ENCODE results near the gene GLYR1. TPM values are rescaled to one million over a fixed set of nuclear protein-coding genes. Genes with fewer than 3 reads are reported as not detected.

GLYR1 gene
- polyA plus RNA-seq, 1 donor from 2014 or later: 78.6 TPM

DNA sequence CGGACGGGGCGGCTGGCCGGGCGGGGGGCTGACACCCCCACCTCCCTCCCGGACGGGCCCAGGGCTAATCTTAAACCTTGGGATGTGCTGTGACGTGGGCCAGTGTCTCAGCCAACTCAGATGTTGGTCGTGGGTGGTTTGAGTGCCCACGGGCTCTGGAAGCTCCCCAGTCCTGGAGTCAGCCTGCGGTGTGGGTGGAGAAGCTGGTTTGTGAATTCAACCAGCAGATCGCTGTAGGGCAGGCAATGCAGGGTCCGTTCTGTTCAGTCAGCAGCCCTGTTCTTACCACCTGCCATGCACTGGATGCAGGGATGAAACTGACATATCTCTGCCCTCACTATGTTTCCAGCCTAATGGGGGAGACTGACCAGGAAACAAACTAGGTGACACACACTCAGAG lies 72.1 kb downstream of the GLYR1 start:
- H3K36me3 ChIP-seq (ENCODE audit: insufficient read depth, low read length): no peaks in the 10 kb centered on the region
- H3K4me2 ChIP-seq (ENCODE audit: low read length): no peak overlapping the region
- no peaks in the 10 kb centered on the region for H3K27me3 ChIP-seq (ENCODE audit: insufficient read depth, low read depth, low read length)
- no peak for TF ChIP-seq TAF1 (IDR thresholded peaks at IDR 0.05; ENCODE audit: low read depth)
- TF ChIP-seq SMC3 (conservative IDR thresholded peaks at IDR 0.05; ENCODE audit: poor library complexity): no peak
- TF ChIP-seq, protein P1, sequence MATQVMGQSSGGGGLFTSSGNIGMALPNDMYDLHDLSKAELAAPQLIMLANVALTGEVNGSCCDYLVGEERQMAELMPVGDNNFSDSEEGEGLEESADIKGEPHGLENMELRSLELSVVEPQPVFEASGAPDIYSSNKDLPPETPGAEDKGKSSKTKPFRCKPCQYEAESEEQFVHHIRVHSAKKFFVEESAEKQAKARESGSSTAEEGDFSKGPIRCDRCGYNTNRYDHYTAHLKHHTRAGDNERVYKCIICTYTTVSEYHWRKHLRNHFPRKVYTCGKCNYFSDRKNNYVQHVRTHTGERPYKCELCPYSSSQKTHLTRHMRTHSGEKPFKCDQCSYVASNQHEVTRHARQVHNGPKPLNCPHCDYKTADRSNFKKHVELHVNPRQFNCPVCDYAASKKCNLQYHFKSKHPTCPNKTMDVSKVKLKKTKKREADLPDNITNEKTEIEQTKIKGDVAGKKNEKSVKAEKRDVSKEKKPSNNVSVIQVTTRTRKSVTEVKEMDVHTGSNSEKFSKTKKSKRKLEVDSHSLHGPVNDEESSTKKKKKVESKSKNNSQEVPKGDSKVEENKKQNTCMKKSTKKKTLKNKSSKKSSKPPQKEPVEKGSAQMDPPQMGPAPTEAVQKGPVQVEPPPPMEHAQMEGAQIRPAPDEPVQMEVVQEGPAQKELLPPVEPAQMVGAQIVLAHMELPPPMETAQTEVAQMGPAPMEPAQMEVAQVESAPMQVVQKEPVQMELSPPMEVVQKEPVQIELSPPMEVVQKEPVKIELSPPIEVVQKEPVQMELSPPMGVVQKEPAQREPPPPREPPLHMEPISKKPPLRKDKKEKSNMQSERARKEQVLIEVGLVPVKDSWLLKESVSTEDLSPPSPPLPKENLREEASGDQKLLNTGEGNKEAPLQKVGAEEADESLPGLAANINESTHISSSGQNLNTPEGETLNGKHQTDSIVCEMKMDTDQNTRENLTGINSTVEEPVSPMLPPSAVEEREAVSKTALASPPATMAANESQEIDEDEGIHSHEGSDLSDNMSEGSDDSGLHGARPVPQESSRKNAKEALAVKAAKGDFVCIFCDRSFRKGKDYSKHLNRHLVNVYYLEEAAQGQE (IDR thresholded peaks at IDR 0.05; ENCODE audit: borderline replicate concordance): no peak
- TF ChIP-seq, protein P2, sequence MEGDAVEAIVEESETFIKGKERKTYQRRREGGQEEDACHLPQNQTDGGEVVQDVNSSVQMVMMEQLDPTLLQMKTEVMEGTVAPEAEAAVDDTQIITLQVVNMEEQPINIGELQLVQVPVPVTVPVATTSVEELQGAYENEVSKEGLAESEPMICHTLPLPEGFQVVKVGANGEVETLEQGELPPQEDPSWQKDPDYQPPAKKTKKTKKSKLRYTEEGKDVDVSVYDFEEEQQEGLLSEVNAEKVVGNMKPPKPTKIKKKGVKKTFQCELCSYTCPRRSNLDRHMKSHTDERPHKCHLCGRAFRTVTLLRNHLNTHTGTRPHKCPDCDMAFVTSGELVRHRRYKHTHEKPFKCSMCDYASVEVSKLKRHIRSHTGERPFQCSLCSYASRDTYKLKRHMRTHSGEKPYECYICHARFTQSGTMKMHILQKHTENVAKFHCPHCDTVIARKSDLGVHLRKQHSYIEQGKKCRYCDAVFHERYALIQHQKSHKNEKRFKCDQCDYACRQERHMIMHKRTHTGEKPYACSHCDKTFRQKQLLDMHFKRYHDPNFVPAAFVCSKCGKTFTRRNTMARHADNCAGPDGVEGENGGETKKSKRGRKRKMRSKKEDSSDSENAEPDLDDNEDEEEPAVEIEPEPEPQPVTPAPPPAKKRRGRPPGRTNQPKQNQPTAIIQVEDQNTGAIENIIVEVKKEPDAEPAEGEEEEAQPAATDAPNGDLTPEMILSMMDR (IDR thresholded peaks at IDR 0.05; ENCODE audit: poor library complexity, severe bottlenecking): no peak
- no peak for TF ChIP-seq EZH2 (IDR thresholded peaks at IDR 0.05; ENCODE audit: borderline replicate concordance, insufficient read depth, low read length, poor library complexity, severe bottlenecking)
- no peak for TF ChIP-seq EP300 (conservative IDR thresholded peaks at IDR 0.05; ENCODE audit: poor library complexity, severe bottlenecking)
- TF ChIP-seq RAD21 (conservative IDR thresholded peaks at IDR 0.05): no peak
- no peak for TF ChIP-seq MXI1 (conservative IDR thresholded peaks at IDR 0.05; ENCODE audit: poor library complexity, severe bottlenecking)
- TF ChIP-seq POLR2AphosphoS5 (IDR thresholded peaks at IDR 0.05): no peak
- no peak overlapping the region for H2AFZ ChIP-seq (ENCODE audit: low read depth, low read length)
- no peaks in the 10 kb centered on the region for H3K9me3 ChIP-seq (ENCODE audit: low read length)
- H3K9ac ChIP-seq (ENCODE audit: low read length): no peak overlapping the region
- no peak overlapping the region for H3K27ac ChIP-seq (ENCODE audit: low read length)
- H4K20me1 ChIP-seq (ENCODE audit: insufficient read depth): no peaks in the 10 kb centered on the region
- H3F3A ChIP-seq (ENCODE audit: insufficient read depth, low read length, poor library complexity, severe bottlenecking): no peaks in the 10 kb centered on the region
- H3K9me2 ChIP-seq (ENCODE audit: insufficient read depth, low read length): no peaks in the 10 kb centered on the region
- H3K79me2 ChIP-seq (replicated peaks; ENCODE audit: insufficient read depth, low read length): no peaks in the 10 kb centered on the region
- H3K4me3 ChIP-seq (ENCODE audit: low read length): no peak overlapping the region

DNA sequence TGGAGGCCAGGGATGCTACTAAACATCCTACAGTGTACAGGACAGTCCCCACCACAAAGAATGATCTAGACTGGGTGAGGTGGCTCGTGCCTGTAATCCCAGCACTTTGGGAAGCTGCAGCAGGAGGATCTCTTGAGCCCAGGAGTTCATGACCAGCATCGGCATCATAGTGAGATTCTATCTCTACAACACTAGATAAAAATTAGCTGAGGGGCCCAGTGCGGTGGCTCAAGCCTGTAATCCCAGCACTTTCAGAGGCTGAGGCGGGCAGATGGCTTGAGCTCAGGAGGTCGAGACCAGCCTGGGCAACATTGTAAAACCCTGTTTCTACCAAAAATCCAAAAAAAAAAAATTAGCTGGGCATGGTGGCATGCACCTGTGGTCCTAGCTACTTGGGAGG lies 74.7 kb downstream of the GLYR1 start:
- H4K20me1 ChIP-seq (ENCODE audit: insufficient read depth): no peaks in the 10 kb centered on the region
- no peak overlapping the region for H2AFZ ChIP-seq (ENCODE audit: low read depth, low read length)
- H3K4me3 ChIP-seq (ENCODE audit: low read length): no peak overlapping the region
- H3K27ac ChIP-seq (ENCODE audit: low read length): no peak overlapping the region
- no peaks in the 10 kb centered on the region for H3K79me2 ChIP-seq (replicated peaks; ENCODE audit: insufficient read depth, low read length)
- TF ChIP-seq EP300 (conservative IDR thresholded peaks at IDR 0.05; ENCODE audit: poor library complexity, severe bottlenecking): no peak
- no peak for TF ChIP-seq POLR2AphosphoS5 (IDR thresholded peaks at IDR 0.05)
- no peaks in the 10 kb centered on the region for H3K36me3 ChIP-seq (ENCODE audit: insufficient read depth, low read length)
- no peaks in the 10 kb centered on the region for H3K9me3 ChIP-seq (ENCODE audit: low read length)
- no peaks in the 10 kb centered on the region for H3F3A ChIP-seq (ENCODE audit: insufficient read depth, low read length, poor library complexity, severe bottlenecking)
- no peaks in the 10 kb centered on the region for H3K9me2 ChIP-seq (ENCODE audit: insufficient read depth, low read length)
- H3K27me3 ChIP-seq (ENCODE audit: insufficient read depth, low read depth, low read length): no peaks in the 10 kb centered on the region
- H3K9ac ChIP-seq (ENCODE audit: low read length): no peak overlapping the region
- no peak overlapping the region for H3K4me2 ChIP-seq (ENCODE audit: low read length)

DNA sequence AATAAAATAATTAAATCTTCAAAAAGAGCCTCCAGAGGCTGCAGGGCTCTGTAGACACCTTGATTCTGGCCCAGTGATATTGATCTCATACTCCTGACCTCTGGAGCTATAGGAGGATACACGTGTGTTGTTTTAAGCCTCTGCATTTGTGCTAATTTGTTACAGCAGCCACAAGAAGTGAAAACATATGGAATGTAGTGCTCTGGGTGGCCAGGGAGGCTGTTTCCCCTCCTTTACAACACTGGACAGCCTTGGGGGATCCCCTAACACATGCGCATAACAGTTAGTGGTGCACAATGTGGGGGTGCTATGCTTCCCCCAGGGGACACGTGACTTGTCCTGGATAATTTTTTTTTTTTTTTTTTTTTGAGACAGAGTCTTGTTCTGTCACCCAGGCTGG lies 75.4 kb downstream of the GLYR1 start:
- Histone ChIP-seq H3F3A (ENCODE audit: insufficient read depth, low read length, poor library complexity, severe bottlenecking) (no peaks in the 10 kb centered on the region), H3K4me2 (ENCODE audit: low read length) (no peak overlapping the region), H4K20me1 (ENCODE audit: insufficient read depth) (no peaks in the 10 kb centered on the region), H3K27me3 (ENCODE audit: insufficient read depth, low read depth, low read length) (no peaks in the 10 kb centered on the region), H3K9me3 (ENCODE audit: low read length) (no peaks in the 10 kb centered on the region), H3K27ac (ENCODE audit: low read length) (no peak overlapping the region), H3K9me2 (ENCODE audit: insufficient read depth, low read length) (no peaks in the 10 kb centered on the region), H2AFZ (ENCODE audit: low read depth, low read length) (no peak overlapping the region), H3K79me2 (replicated peaks; ENCODE audit: insufficient read depth, low read length) (peaks cover 3% of the 10 kb centered on the region), H3K36me3 (ENCODE audit: insufficient read depth, low read length) (no peaks in the 10 kb centered on the region), H3K9ac (ENCODE audit: low read length) (no peak overlapping the region), H3K4me3 (ENCODE audit: low read length) (no peak overlapping the region)
- TF ChIP-seq, protein P1 (IDR thresholded peaks at IDR 0.05; ENCODE audit: borderline replicate concordance): no peak
- TF ChIP-seq TAF1 (IDR thresholded peaks at IDR 0.05; ENCODE audit: low read depth): no peak
- TF ChIP-seq MXI1 (conservative IDR thresholded peaks at IDR 0.05; ENCODE audit: poor library complexity, severe bottlenecking): no peak
- TF ChIP-seq POLR2AphosphoS5 (IDR thresholded peaks at IDR 0.05): no peak
- TF ChIP-seq EP300 (conservative IDR thresholded peaks at IDR 0.05; ENCODE audit: poor library complexity, severe bottlenecking): no peak

All from neural cell (in vitro differentiated cells).